BLaER1 treated with 17β-estradiol and CSF1 and Interleukin-3, amounts not matched to agents 10 nM and 100 nM (cell line): ENCODE data around the gene CERKL.

ENCODE experiments used
- H3K27ac ChIP-seq, 11 experiments: shearing (Covaris generic); formaldehyde crosslinking; 2 replicates each; pipeline ENCODE4 v1.8.1; 2022
- H3K27me3 ChIP-seq, 11 experiments: shearing (Covaris generic); formaldehyde crosslinking; 2 replicates each; pipeline ENCODE4 v1.8.1; 2022
- H3K36me3 ChIP-seq, 11 experiments: shearing (Covaris generic); formaldehyde crosslinking; 2 replicates each; pipeline ENCODE4 v1.8.1; 2022
- H3K4me1 ChIP-seq, 10 experiments: shearing (Covaris generic); formaldehyde crosslinking; 2 replicates each; pipeline ENCODE4 v1.8.1; 2022
- H3K4me2 ChIP-seq, 11 experiments: shearing (Covaris generic); formaldehyde crosslinking; 2 replicates each; pipeline ENCODE4 v1.8.1; 2022
- H3K4me3 ChIP-seq, 10 experiments: shearing (Covaris generic); formaldehyde crosslinking; 2 replicates each; pipeline ENCODE4 v1.8.1; 2022
- H3K9ac ChIP-seq, 11 experiments: shearing (Covaris generic); formaldehyde crosslinking; 2 replicates each; pipeline ENCODE4 v1.8.1; 2022
- H3K9me3 ChIP-seq, 11 experiments: shearing (Covaris generic); formaldehyde crosslinking; replicated peaks in 1 of 11; 2 replicates each; pipeline ENCODE4 v1.8.1; 2022
- H4K20me1 ChIP-seq, 11 experiments: shearing (Covaris generic); formaldehyde crosslinking; 2 replicates each; pipeline ENCODE4 v1.8.1; 2022
- Cebpa-rat ChIP-seq, 11 experiments: shearing (Covaris generic); IDR thresholded peaks; 2 replicates each; pipeline ENCODE4 v1.8.1; 2022

CERKL gene

DNA sequence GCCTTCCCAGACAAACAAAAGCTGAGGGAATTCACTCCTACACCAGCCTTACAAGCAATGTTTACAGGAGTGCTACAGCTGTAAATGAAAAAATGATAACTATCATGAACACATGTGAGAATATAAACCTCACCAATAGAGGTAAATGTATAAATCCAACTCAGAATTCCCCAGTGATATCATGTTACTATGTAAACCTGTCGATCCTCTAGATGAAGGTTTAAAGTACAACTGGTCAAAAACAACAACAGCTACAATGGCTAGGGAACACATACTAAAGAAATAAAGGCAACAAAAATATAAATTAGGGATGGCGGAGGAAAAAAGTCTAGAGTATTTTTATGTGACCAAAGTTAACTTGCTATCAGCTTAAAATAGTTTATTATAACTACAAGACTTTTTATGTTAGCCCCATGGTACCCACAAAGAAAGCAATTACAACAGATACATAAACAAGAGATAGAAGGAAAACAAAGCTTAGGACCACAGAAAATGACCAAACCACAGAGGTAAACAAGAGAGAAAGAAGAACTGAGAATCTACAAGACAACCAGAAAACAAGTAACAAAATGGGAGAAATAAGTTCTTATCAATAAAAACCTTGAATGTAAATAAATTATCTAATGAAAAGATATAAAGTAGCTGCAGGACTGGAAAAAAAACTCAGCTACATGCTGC is 8.3 kb downstream of the CERKL start:
- no peak overlapping the region for H3K27ac ChIP-seq
- H3K9me3 ChIP-seq: no peaks in the 10 kb centered on the region; a peak in 1 of 22 replicates
- H3K27me3 ChIP-seq: no peaks in the 10 kb centered on the region
- H3K4me2 ChIP-seq: no peak overlapping the region
- H3K4me3 ChIP-seq: no peak overlapping the region
- no peak for TF ChIP-seq Cebpa-rat (IDR thresholded peaks at IDR 0.05)
- no peaks in the 10 kb centered on the region for H4K20me1 ChIP-seq
- no peak overlapping the region for H3K9ac ChIP-seq
- H3K4me1 ChIP-seq: no peaks in the 10 kb centered on the region
- no peaks in the 10 kb centered on the region for H3K36me3 ChIP-seq

DNA sequence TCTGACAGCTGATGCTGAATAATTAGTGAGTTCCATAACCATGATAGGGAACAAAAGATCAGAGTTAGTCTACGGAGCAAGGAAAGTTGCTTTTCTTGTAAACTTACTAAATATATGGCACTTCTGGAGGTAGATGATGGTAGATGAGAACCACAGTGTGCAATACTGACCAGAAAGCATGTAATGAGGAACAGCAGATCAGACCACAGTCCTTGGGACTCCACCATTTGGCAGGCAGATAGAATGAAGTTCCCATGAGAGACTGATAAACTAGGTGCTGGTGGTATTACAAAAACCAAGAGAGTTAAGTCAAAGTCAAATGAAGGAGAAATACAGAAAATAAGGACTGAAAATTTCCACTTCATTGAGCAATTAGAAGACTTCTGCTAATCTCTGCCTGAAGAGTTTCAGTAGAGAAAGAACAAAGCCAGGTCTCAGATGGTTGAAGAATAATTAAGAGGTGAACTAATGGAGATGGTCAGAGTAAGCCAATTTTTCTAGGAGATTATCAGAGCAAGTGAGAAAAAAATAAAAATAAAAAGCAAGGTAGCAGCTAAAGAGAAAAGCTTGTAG is 10.4 kb downstream of the CERKL start:
- TF ChIP-seq Cebpa-rat (IDR thresholded peaks at IDR 0.05): no peak
- Histone ChIP-seq H3K4me2 (no peak overlapping the region), H3K4me3 (no peak overlapping the region), H3K27me3 (no peaks in the 10 kb centered on the region), H3K4me1 (no peaks in the 10 kb centered on the region), H3K36me3 (no peaks in the 10 kb centered on the region), H3K9ac (no peak overlapping the region), H3K9me3 (no peaks in the 10 kb centered on the region; a peak in 1 of 22 replicates), H3K27ac (no peak overlapping the region), H4K20me1 (no peaks in the 10 kb centered on the region)

DNA sequence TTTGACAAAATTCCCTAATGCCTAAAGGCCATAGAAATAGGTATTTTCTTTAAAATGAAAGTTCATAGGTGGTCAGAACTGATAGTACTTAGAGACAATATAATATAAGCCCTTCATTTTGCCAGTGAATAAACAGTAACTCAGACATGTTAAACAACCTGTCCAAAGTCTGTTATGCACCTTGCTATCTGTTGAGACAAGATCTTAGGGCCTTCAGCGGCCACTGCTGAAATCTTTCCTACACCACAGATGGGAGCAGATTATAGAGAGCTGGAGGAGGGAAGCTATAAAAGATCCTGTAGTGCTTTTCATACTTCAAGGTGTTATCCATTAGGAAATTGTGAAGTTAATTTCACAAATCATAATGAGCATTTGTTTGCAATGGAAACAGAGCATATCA is 13.8 kb downstream of the CERKL start:
- Histone ChIP-seq H3K9me3 (no peaks in the 10 kb centered on the region), H3K4me2 (no peak overlapping the region), H3K27ac (no peak overlapping the region), H3K9ac (no peak overlapping the region), H3K4me1 (no peaks in the 10 kb centered on the region), H3K27me3 (no peaks in the 10 kb centered on the region), H3K36me3 (no peaks in the 10 kb centered on the region), H4K20me1 (no peaks in the 10 kb centered on the region), H3K4me3 (no peak overlapping the region)
- no peak for TF ChIP-seq Cebpa-rat (IDR thresholded peaks at IDR 0.05)

DNA sequence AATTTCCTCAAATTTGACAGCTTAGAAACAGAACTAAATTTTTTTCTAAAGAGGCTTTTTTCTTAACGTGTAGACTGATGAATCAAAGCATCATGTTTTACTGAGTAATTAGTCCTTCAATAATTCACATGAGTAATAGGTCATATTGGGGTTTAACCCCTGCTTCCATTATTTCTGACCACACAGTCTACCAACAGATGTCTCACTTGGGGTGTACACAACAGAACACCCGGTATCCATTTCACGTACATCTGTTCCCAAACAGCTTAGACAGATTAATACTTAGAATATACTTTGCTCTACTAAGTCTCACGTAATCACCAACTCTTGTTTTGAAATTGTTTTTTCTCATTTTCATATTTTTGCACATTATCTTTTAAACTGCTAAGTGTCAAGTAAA is 14.8 kb downstream of the CERKL start:
- no peak overlapping the region for H3K4me2 ChIP-seq
- no peak overlapping the region for H3K27ac ChIP-seq
- H4K20me1 ChIP-seq: no peaks in the 10 kb centered on the region
- no peaks in the 10 kb centered on the region for H3K27me3 ChIP-seq
- no peaks in the 10 kb centered on the region for H3K36me3 ChIP-seq
- no peaks in the 10 kb centered on the region for H3K4me1 ChIP-seq
- no peak overlapping the region for H3K9ac ChIP-seq
- no peak for TF ChIP-seq Cebpa-rat (IDR thresholded peaks at IDR 0.05)
- H3K9me3 ChIP-seq: no peaks in the 10 kb centered on the region
- H3K4me3 ChIP-seq: no peak overlapping the region

DNA sequence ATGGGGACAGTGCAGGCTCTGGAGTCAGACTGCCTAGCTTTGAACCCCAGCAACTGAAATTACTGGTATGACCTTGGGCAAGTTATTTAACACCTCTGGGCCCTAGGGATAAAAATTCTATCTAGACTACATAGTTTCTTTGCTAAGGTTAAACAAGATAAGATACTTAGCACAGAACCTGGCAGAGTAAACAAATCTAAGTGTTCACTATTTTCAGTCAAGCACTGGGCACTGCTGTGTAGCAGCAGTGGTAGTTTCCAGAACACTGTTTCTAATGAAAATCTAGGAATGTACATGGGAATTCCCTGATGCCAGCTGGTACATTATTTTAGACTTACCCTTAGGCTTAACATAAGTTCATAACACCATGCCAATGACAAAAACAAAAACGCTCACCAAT is 17.2 kb downstream of the CERKL start:
- H3K4me2 ChIP-seq: no peak overlapping the region
- no peak overlapping the region for H3K4me3 ChIP-seq
- H3K9me3 ChIP-seq: no peaks in the 10 kb centered on the region
- H4K20me1 ChIP-seq: no peaks in the 10 kb centered on the region
- H3K36me3 ChIP-seq: no peaks in the 10 kb centered on the region
- no peaks in the 10 kb centered on the region for H3K27me3 ChIP-seq
- no peak overlapping the region for H3K9ac ChIP-seq
- H3K27ac ChIP-seq: no peak overlapping the region
- no peak for TF ChIP-seq Cebpa-rat (IDR thresholded peaks at IDR 0.05)
- no peaks in the 10 kb centered on the region for H3K4me1 ChIP-seq

DNA sequence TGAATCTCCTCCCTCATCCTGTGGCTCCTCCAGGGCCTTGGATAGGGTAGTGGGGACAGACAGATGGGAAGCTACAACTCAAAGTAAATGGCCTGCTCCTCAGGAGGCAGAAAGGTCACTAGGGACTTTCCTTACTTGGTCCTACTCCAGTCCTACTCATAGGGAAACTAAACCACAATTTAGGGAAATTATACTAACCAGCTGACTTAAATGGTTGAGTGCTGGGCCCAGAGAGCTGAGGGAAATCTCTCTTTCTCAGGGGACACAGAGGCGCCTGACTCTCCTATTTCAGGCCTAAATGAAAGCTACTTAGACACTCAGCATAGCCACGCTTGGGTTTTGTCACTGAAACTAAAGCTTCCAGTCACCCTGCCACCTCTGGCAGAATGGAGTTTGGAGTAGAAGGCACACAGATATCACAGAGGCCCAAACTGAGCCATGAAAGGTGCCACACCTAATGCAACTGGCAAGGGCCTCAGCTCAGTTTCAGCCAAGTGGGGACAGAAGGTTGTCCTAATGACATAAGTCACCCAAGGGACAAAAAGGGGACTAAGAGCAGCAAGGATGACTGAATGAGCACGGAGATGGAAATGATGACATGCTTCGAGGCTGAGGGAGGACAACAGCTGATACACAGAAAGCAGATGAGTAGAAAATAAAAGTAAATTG is 24.0 kb downstream of the CERKL start:
- peak overlapping the region in 2 of 11 experiments; percentile 46 to 61; a peak in 4 of 22 replicates for H3K4me2 ChIP-seq
- H3K27me3 ChIP-seq: no peaks in the 10 kb centered on the region
- TF ChIP-seq Cebpa-rat (IDR thresholded peaks at IDR 0.05): no peak
- peaks cover 0 to 17% (median 0%) of the 10 kb centered on the region in 10 experiments; a peak in 5 of 20 replicates for H3K4me1 ChIP-seq
- H3K9me3 ChIP-seq: no peaks in the 10 kb centered on the region
- H3K27ac ChIP-seq: no peak overlapping the region
- H3K9ac ChIP-seq: no peak overlapping the region
- no peaks in the 10 kb centered on the region for H3K36me3 ChIP-seq
- no peaks in the 10 kb centered on the region for H4K20me1 ChIP-seq
- H3K4me3 ChIP-seq: no peak overlapping the region

DNA sequence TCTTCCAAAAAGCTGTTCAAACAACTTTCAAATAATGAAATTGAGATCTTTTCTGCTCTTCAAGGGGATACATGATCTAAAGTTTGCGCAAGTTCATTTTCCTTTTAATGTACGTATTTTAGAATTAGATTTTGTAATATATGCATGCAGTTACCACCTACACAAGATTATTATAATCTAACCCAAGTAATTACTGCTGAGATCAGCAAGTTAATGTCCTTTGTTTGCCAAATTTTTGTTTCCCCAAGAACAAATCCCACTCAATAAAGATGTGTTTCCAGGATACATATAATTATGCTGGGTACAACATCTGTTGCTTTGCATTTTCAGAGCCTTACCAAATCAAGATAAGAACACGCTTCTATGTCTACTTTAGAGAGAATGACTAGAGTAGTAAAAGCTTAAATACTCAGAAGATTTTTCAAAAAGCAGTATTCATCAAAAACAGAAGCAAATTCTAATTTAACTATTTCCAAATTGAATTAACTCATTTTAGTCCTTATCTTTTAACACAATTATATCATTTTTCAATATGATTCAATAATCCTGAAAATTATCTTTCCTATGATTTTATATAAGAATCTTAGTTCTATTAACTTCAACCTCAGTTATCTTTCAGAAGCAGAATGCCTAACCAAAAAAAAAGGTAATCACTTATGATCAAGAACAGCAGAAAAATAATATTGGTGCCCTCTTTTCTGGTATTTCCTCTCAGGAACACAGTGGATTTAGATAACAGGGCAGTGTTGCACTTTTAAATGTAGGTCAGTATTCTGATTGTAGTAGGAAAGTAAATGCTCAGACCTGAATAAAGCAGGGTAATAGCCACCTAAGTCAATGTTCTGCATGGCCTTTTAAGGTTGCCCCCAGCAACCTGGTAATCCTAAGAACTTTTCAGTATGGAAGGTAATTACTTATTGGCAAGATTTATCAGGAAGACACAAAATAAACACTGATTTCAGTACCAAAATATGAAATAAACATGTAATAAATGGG is 28.0 kb downstream of the CERKL start:
- no peak overlapping the region for H3K4me2 ChIP-seq

DNA sequence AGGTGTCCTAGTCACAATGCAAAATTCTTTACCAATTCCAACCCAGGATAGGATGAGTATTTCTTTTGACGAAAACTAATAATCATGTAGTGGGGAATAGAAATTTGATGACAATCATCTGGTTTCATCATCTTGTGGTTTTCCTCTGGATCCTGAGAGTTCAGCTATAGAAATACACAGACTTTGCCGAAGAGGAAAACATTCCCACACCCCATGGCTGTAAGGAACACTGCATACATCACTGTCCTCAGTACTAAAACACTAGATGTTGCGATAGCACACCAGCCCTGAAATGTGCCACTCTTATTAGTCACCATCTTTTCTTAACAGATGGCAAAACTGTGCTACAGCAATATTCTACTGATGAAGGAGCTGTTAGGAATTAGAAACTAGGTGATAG is 29.4 kb downstream of the CERKL start:
- Histone ChIP-seq H3K36me3 (no peaks in the 10 kb centered on the region), H3K27ac (no peak overlapping the region), H3K4me2 (peak overlapping the region in 2 of 11 experiments; percentile 13 to 17; a peak in 3 of 22 replicates), H3K4me1 (peaks cover 0 to 11% (median 0%) of the 10 kb centered on the region in 10 experiments; a peak in 5 of 20 replicates), H3K27me3 (no peaks in the 10 kb centered on the region), H4K20me1 (no peaks in the 10 kb centered on the region), H3K9me3 (no peaks in the 10 kb centered on the region), H3K4me3 (no peak overlapping the region), H3K9ac (no peak overlapping the region)
- no peak for TF ChIP-seq Cebpa-rat (IDR thresholded peaks at IDR 0.05)

More for the DNA sequence above, 28.0 kb downstream of the CERKL start:
- H3K4me3 ChIP-seq: no peak overlapping the region
- H3K9ac ChIP-seq: no peak overlapping the region
- no peaks in the 10 kb centered on the region for H3K27me3 ChIP-seq
- H3K36me3 ChIP-seq: no peaks in the 10 kb centered on the region
- peaks cover 0 to 23% (median 0%) of the 10 kb centered on the region in 10 experiments; a peak in 5 of 20 replicates for H3K4me1 ChIP-seq
- H3K9me3 ChIP-seq: no peaks in the 10 kb centered on the region
- no peaks in the 10 kb centered on the region for H4K20me1 ChIP-seq
- H3K27ac ChIP-seq: no peak overlapping the region
- TF ChIP-seq Cebpa-rat (IDR thresholded peaks at IDR 0.05): no peak

DNA sequence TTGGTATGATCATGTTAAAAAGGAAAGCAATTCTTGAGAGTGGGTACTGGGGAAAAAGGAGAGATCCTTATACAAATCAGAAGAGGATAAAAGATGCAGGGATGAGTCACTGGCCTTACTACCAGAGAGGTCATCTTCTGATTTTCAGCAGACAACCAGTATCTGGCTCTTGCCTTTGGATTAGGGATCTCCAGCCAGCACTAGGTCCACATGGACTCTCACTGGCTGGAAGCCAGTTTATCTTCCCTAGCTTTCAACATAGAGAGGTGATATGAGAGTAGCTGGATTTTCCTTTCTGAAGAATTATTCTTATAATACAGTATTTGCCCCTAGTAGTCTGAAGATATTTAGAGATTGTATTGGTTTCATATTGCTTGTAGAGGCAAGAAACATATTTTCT is 30.2 kb downstream of the CERKL start:
- H3K27me3 ChIP-seq: no peaks in the 10 kb centered on the region
- no peak for TF ChIP-seq Cebpa-rat (IDR thresholded peaks at IDR 0.05)

More for the DNA sequence above, 30.2 kb downstream of the CERKL start:
- Histone ChIP-seq H3K27ac (no peak overlapping the region), H3K4me3 (no peak overlapping the region), H3K9me3 (no peaks in the 10 kb centered on the region), H3K36me3 (no peaks in the 10 kb centered on the region), H3K4me1 (peaks cover 0 to 10% (median 0%) of the 10 kb centered on the region in 10 experiments; a peak in 4 of 20 replicates), H4K20me1 (no peaks in the 10 kb centered on the region), H3K4me2 (no peak overlapping the region), H3K9ac (no peak overlapping the region)
